NCI-H774 (cell line): ENCODE measurements around the gene ZNF362.
A peak's percentile ranks its signal among the peaks of the same experiment; 100 is the strongest.
"Not testable (repeated sequence)": the region's sequence is repeated elsewhere in the genome, so short reads cannot be mapped to it uniquely, and the experiment has no call there.

Experiments
- DNase-seq: peaks from one replicate; lab custom pipeline; 2025; lab: John Stamatoyannopoulos, UW

ZNF362 gene

GRCh38 chr1:33287317-33287716 lies 31.0 kb downstream of the ZNF362 start:
- DNase-seq, result no peak

- no peak for DNase-seq
Observed at GRCh38 chr1:33288976-33289857, 32.9 kb downstream of the ZNF362 start.

GRCh38 chr1:33289858-33290154 lies 33.5 kb downstream of the ZNF362 start:
- DNase-seq, result no peak

DNA sequence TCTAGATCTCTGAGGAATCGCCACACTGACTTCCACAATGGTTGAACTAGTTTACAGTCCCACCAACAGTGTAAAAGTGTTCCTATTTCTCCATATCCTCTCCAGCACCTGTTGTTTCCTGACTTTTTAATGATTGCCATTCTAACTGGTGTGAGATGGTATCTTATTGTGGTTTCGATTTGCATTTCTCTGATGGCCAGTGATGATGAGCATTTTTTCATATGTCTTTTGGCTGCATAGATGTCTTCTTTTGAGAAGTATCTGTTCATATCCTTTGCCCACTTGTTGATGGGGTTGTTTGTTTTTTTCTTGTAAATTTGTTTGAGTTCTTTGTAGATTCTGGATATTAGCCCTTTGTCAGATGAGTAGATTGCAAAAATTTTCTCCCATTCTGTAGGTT lies 34.3 kb downstream of the ZNF362 start:
- not testable (repeated sequence) for DNase-seq

GRCh38 chr1:33292726-33293340 lies 36.5 kb downstream of the ZNF362 start:
- no peak for DNase-seq

DNA sequence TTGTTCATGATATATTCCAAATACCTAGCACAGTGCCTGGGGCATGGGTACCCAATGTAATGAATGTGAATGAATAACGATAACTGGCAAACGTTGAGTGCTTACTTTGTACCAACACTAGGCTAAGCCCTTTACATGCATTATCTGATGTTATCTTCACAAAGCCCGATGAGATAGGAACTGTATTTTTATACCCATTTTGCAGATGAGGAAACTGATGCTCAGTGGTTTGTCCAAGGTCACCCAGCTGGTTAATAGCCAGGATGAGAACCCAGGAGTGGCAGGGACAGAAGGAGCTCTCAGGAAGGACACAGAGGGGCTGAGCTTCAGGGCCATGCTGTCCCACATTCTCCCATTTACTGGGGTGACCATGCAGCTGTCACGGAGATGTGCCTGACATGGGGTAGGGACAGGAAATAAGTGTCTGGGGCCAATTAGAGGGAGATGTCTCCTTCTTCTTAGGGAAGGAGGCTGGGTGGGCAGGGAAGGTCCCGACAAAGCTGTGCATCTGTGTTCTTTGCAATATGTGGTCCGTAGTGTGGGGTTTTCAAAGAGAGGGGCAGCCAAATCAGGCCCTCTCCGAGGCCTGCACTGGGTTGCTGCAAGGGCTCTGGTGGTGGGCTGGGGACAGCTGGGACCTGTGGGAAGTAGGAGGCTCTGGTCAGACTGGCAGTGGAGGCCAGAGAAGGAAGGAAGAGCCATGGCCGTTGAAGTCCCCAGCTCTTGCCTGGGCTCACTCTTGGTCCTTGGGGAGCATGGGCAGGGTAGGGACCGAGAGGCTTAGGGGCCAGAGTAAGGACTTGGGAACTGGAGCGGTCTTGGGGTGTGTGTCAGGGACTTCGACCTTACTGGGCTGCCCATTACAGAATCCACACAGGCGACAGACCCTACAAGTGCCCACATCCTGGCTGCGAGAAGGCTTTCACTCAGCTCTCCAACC lies 38.0 kb downstream of the ZNF362 start:
- no peak for DNase-seq

- no peak for DNase-seq
Observed at GRCh38 chr1:33295023-33295422, 38.7 kb downstream of the ZNF362 start.

GRCh38 chr1:33295450-33296081 lies 39.3 kb downstream of the ZNF362 start:
- peak; percentile 92 for DNase-seq

- DNase-seq, result no peak
Observed at GRCh38 chr1:33296082-33296458, 39.8 kb downstream of the ZNF362 start.

DNA sequence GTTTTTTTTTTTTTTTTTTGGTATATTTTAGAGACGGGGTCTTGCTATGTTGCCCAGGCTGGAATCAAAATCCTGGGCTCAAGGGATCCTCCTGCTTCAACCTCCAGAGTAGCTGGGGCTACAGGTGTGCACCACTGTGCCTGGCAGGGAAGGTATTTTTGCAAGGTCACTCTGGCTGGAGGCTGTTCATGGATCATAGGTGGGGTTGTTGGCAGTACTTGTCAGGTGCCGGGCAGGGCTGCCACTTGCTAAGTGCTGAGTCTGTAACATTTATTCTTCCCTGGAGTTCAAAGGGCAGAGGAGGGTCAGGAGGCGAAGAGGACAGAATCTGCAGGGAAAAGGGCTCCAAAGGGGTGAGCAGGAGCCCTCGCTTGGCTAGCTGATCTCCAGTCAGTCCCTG lies 40.5 kb downstream of the ZNF362 start:
- DNase-seq, result no peak

DNA sequence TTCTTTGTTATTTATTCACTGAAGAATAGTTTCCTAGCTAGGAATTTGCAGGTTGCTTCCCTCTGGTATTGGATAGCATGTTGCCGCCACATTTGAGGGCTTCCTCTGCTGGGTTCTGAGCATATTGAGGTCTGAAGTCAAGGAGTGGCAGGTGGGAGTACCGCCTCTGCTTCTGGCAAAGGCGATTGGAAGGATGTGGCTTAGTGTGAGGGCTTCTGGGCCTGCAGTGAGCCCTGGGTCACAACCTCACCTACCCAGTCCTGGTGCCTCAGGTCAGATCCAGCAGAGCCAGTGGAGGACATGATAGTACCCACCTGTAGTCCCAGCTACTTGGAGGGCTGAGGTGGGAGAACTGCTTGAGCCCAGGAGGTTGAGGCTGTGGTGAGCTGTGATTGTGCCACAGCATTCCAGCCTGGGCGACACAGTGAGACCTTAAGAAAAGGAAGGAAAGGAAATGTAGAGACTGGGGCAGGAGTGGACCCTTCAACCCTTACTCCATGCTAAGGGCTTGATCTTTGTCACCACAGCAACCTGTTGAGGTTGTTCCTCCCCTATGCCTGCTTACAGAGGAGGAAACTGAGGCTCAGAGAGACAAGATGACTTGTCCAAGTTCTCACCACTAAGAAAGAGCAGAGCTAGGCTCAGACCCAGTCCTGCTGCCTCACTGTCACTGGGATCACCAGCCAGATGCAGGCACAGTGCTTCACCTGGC lies 41.8 kb downstream of the ZNF362 start:
- no peak for DNase-seq

GRCh38 chr1:33298623-33299277 lies 42.5 kb downstream of the ZNF362 start:
- peak; percentile 64 for DNase-seq

DNA sequence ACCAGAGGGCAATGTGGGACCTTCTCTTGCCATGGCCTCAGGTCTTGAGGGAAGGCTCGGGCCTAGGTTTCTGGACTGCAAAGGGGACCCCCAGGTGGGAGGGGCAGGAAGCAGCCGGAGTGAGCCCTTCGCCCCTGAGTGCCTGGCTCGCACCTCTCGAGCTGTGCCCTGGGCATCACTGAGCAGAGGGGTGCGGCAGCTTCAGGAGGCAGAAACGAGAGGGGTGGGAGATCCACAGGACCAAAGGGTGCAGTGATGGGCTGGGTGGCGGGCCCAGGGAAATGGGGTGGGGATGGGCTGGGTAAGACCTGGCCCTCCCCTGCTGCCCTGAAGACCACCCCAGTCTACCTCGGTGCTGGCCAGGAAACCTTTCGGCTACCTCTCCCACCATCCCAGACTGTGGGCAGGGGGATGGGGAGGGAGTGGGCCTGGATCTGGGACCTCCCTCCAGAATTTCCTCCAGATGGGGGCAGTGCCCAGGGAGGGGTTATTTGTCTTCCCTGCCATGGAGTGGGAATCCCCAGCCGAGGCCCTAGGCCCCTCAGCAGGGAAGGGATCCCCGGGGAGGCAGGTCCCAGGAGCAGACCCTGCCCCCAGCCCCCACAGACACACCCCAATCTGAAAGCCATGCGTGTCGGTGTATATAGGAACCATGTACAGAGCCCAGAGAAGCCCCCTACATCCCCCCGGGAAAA lies 43.3 kb downstream of the ZNF362 start:
- no peak for DNase-seq

GRCh38 chr1:33300673-33301072 lies 44.4 kb downstream of the ZNF362 start:
- no peak for DNase-seq

DNA sequence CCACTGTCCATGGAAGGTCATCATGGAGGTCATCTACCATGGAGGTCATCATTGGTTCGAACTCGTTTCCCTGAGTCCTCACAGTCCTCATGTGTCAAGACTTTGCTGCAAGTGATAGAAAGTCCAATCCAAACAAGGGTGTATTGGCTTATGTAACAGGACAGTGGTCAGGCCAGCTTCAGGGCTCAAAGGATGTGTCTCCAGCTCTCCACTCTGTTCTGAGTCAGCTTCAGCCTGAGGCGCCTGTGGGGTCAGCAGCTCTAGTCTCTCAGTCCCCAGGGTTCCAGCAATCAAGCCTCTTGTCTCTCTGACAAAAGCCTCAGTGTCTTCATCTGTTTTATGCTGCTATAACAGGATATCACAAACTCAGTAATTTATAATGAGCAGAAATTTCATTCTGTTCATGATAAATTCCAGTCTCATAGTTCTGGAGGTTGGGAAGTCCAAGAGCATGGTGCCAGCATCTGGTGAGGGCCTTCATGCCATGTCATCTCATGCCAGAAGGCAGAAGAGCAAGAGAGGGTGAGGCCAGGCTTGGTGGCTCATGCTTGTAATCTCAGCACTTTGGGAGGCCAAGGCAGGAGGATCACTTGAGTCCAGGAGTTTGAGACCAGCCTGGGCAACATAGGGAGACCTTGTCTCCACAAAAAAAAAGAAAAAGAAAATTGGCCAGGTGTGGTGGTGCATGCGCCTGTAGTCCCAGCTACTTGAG lies 45.1 kb downstream of the ZNF362 start:
- DNase-seq, result no peak

GRCh38 chr1:33302325-33302724 lies 46.0 kb downstream of the ZNF362 start:
- no peak for DNase-seq

DNA sequence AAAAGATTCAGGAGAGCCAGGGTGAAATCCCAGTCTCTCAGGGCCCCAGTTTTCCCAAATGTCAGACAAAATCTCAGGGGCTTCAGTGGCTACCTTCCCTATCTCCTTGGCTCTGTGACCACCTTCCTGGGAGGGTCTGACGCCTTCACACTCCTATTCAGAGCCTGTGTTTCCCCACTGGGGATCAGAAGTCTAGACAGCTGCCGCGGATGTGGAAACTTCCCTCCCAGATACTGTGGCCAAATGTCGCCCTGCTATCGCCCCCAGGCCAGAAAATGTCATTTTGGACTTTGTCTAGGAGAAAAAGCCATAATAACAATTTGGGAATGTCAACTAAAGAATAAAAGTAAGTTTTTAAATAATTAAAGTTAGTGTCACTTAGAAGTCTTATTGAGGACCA lies 48.7 kb downstream of the ZNF362 start:
- no peak for DNase-seq

DNA sequence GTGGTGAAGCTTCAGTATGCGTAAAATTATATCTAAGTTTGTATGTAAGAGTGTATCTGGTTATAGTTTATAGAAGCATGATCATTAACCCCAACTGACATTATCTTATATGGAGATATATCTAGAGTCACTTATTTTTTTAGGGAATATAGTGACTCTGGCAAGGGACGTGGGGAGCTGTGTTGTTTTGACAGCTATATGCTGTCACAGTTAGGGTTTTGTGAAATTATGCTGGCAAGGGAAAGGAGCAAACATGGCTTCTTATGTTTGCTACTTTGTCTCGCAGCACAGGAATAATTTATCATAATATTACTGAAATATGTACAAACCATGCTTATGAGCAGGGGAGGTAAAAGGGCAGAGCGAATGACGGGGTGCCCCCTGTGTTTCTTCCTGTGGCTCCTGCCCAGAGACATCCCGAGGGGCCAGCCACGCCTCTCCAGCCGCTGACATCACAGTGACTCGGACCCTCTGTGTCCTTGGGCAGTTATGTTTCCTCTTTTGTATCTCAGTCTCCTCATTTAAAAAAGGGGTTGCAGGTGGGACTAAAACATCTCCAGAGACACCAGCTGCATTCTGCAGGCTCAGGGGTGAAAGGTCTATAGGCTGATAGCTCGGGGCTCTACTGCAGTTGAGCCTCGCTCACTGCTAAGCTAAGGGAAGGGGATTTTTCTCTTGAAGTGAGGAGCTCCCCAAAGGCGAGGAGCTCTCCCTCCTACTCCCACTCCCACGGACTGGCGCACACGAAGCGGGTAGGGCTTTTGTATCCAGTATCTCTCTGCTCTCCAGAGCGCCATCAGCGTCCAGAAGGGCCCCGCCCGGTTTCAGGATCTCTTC lies 49.7 kb downstream of the ZNF362 start:
- DNase-seq, result no peak
